ENCODE data around the gene KRTAP4-12. TPM values are rescaled to one million over a fixed set of nuclear protein-coding genes. Genes with fewer than 3 reads are reported as not detected.

The KRTAP4-12 gene
- total and polyA plus RNA-seq, 2 of the 13 experiments (the other 11 are each of a cell fraction or from before 2014, with no cell fraction given), result not detected

GRCh38 chr17:41145261-41145660, 21.3 kb upstream of the KRTAP4-12 start:
- Histone ChIP-seq H3K4me3 (replicated peaks in 1 of 3; ENCODE audit: insufficient read depth in 1 of 3, low read depth in 2 of 3, low read length in 3 of 3) (no peak overlapping the region), H4K20me1 (ENCODE audit: insufficient read depth, low read length) (no peaks in the 10 kb centered on the region), H3K4me1 (ENCODE audit: insufficient read depth, low read length) (no peaks in the 10 kb centered on the region), H3K27me3 (ENCODE audit: control insufficient read depth in 1 of 2, insufficient read depth in 2 of 2, low read length in 2 of 2) (no peaks in the 10 kb centered on the region), H3K4me2 (ENCODE audit: low read depth, low read length) (no peak overlapping the region), H3K27ac (ENCODE audit: extremely low read length, insufficient read depth, low read length) (no peak overlapping the region), H2AFZ (ENCODE audit: low read length) (no peak overlapping the region), H3K36me3 (replicated peaks in 1 of 2; ENCODE audit: control insufficient read depth in 1 of 2, insufficient read depth in 2 of 2, low read length in 2 of 2) (no peaks in the 10 kb centered on the region), H3K79me2 (ENCODE audit: insufficient read depth, low read length) (no peaks in the 10 kb centered on the region), H3K9me3 (ENCODE audit: low read length) (peaks cover 36% of the 10 kb centered on the region), H3K9ac (ENCODE audit: insufficient read depth, low read depth, low read length) (no peak overlapping the region)
- no TSS peak for BruUV-seq (replicated peaks)
- 0% methylated on average over 2 of the region's 2 CpGs for WGBS (ENCODE audit: low lambda C conversion rate)
- intact Hi-C loops (cut with micrococcal nuclease; ENCODE audit: unreplicated experiment) (no loop called here), in situ Hi-C loops (cut with HindIII; ENCODE audit: extremely low pct_ligation_motif_present, low pct_unique_long_range_greater_than_20kb) (no loop called here)
- TF ChIP-seq HOXA5 (CRISPR knock-in tag; IDR thresholded peaks at IDR 0.05) (no peak), U2AF2 (IDR thresholded peaks at IDR 0.05; ENCODE audit: low read depth, low read length) (peak; percentile 40; the same call in 1 of the 2 replicates)
- FAIRE-seq (no peak), ATAC-seq (no peak), DNase-seq (ENCODE audit: low spot score) (no peak)
- ChIA-PET CTCF (ENCODE audit: low intra/inter-chr PET ratio, low total read pairs) (no interaction called here), POLR2A (no interaction called here)

DNA sequence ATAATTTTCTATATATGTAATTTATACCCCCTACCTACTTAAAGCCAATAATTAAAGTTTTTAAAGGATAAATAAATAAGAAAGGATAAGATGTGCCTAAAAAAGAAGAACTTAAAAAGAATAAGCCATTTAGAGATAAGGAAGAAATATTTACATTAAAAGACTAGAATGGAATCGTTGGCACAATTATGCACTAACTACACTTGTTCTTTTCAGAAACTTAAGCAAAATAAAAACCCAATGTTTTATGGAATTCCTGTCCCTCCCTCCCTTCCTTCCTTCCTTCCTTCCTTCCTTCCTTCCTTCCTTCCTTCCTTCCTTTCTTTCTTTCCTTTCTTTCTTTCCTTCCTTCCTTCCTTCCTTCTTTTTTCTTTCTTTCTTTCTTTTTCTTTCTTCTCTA, 20.9 kb upstream of the KRTAP4-12 start:
- H4K20me1 ChIP-seq (ENCODE audit: insufficient read depth, low read length), result no peaks in the 10 kb centered on the region
- ChIA-PET CTCF (ENCODE audit: low intra/inter-chr PET ratio, low total read pairs) (no interaction called here), POLR2A (no interaction called here)
- no TSS peak for BruUV-seq (replicated peaks)
- WGBS (ENCODE audit: low lambda C conversion rate), result 5% methylated on average over 1 of the region's 1 CpG
- TF ChIP-seq ZFP90 (CRISPR knock-in tag; IDR thresholded peaks at IDR 0.05; ENCODE audit: borderline replicate concordance) (no peak), ZSCAN9 (CRISPR knock-in tag; IDR thresholded peaks at IDR 0.05; ENCODE audit: borderline replicate concordance) (no peak), U2AF2 (IDR thresholded peaks at IDR 0.05; ENCODE audit: low read depth, low read length) (peak; percentile 81; the same call in 1 of the 2 replicates), ELK4 (CRISPR knock-in tag; IDR thresholded peaks at IDR 0.05; ENCODE audit: borderline replicate concordance) (no peak), DNMT3B (CRISPR knock-in tag; conservative IDR thresholded peaks at IDR 0.05) (no peak), ZKSCAN8 (CRISPR knock-in tag; IDR thresholded peaks at IDR 0.05; ENCODE audit: borderline replicate concordance) (no peak), HNRNPK (IDR thresholded peaks at IDR 0.05; ENCODE audit: low read depth, low read length, poor library complexity, severe bottlenecking) (peak; percentile 20)
- no peaks in the 10 kb centered on the region for H3K79me2 ChIP-seq (ENCODE audit: insufficient read depth, low read length)
- intact Hi-C loops (cut with micrococcal nuclease; ENCODE audit: unreplicated experiment), result no loop called here
- no peaks in the 10 kb centered on the region for H3K4me1 ChIP-seq (ENCODE audit: insufficient read depth, low read length)
- FAIRE-seq (no peak), ATAC-seq (no peak), DNase-seq (ENCODE audit: low spot score) (no peak)
- H3K27ac ChIP-seq (ENCODE audit: extremely low read length, insufficient read depth, low read length), result no peak overlapping the region
- no peak overlapping the region for H2AFZ ChIP-seq (ENCODE audit: low read length)
- H3K4me2 ChIP-seq (ENCODE audit: low read depth, low read length), result no peak overlapping the region
- in situ Hi-C loops (cut with HindIII; ENCODE audit: extremely low pct_ligation_motif_present, low pct_unique_long_range_greater_than_20kb), result no loop called here
- H3K9me3 ChIP-seq (ENCODE audit: low read length), result peaks cover 40% of the 10 kb centered on the region
- no peak overlapping the region for H3K9ac ChIP-seq (ENCODE audit: insufficient read depth, low read depth, low read length)
- no peaks in the 10 kb centered on the region for H3K27me3 ChIP-seq (ENCODE audit: control insufficient read depth in 1 of 2, insufficient read depth in 2 of 2, low read length in 2 of 2)
- H3K36me3 ChIP-seq (replicated peaks in 1 of 2; ENCODE audit: control insufficient read depth in 1 of 2, insufficient read depth in 2 of 2, low read length in 2 of 2), result no peaks in the 10 kb centered on the region
- no peak overlapping the region for H3K4me3 ChIP-seq (replicated peaks in 1 of 3; ENCODE audit: insufficient read depth in 1 of 3, low read depth in 2 of 3, low read length in 3 of 3)
